CD4-positive, alpha-beta T cell treated with Interleukin-12 subunit alpha and Interleukin-12 subunit beta, for 1 hour (primary cell): ENCODE measurements around the gene CNTN5.
"Not testable (repeated sequence)": the region's sequence is repeated elsewhere in the genome, so short reads cannot be mapped to it uniquely, and the experiment has no call there.

ENCODE experiments used
- DNase-seq: peaks from one replicate; pipeline ENCODE4 v3.0.0-alpha.2; 2020

Gene CNTN5

GRCh38 chr11:99279266-99279665, 258.5 kb downstream of the CNTN5 start:
- DNase-seq, result no peak

DNA sequence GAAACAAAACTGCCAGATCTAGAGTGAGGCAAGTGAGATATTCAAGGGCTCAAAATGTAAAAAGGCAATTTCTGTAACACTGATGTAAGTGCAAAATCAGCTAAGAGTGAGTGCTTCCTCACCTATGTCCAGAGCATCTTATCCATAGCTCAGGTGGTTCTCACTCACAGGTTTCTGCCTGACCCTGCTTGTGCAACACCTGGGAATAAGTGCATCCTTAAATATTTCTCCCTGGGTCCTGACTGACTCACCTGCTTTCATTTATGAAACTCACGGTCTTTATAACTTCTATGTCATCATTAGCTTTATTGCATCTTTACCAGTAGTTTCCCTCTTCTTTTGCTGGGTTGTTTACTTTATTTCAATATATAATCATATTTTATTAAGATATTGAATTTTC, 260.6 kb downstream of the CNTN5 start:
- no peak for DNase-seq

- DNase-seq, result not testable (repeated sequence)
Measured at GRCh38 chr11:99297925-99298324, 277.2 kb downstream of the CNTN5 start.

GRCh38 chr11:99307510-99308088, 286.9 kb downstream of the CNTN5 start:
- no peak for DNase-seq

- no peak for DNase-seq
Measured at GRCh38 chr11:99311870-99312269, 291.1 kb downstream of the CNTN5 start.

DNA sequence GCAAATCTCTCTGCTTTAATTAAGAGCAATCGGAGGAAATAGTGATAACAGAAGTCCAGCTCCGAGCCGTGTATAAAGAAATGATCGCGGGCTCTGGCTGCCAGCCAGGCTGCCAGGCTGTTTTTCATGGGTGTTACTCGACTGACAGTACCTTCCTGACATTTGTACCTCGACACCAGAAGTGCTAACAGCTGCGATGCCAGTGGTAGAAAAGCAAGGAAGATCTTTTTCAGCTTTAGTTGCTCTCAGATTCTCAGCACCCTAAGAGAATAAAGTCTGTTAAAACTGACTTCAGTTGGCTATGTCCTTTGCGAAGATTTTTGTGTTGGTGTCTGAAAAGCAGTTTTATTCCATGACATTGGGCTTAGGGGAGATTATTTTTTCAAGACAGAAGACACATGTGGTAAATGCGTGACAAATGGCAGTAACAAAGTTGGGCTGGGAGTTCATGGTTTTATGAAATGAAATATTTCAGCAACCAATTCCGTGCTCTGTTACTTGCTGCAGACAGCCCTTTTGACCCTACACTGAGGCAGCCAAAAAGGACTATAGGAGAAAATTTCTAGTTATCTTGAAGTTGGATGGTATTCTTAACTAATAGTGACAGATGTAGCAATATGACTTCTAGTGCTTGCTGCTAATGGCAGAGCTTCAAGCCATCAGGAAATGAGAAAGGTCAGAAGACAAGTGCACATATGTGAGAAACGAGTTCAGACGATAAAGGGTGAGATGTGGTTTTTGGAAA, 296.2 kb downstream of the CNTN5 start:
- DNase-seq, result no peak

DNA sequence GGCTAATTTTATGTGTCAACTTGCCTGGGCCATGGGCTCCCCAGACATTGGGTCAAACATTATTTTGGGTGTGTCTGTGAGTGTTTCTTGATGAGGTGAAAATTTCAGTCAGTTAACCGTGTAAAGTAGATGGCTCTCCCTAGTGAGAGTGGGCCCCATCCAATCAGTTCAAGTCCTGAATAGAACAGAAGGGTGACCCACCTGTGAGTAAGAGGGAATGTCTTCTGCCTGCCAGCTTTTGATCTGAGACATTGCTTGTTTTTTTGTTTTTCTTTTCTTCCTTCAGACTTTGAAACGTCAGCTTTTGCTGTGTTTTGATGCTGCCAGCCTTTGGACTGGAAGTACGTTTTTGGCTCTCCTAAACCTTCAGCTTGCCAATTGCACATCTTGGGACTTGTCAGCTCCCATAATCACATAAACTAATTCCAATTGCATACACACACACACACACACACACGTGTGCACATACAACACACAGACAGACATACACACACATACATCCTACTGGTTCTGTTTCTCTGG, 300.1 kb downstream of the CNTN5 start:
- DNase-seq, result no peak

DNA sequence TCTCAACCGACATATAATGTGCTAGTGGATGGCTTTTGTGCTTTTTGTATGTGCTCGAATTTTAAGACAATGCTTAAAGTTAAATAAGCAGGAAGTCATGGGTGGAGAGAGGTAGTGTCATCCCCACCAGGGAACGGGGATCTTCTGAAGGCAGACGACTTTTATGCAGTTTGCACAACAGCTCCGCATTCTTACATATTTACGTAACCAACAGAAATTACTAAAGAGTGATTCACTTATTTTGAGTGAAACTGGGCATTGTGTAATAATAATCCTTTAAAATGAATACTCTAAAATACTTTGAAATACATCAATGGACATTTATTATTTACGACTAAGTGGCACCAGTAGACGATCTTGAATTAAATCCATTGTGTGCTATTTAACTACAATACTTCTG, 305.1 kb downstream of the CNTN5 start:
- DNase-seq, result no peak

DNA sequence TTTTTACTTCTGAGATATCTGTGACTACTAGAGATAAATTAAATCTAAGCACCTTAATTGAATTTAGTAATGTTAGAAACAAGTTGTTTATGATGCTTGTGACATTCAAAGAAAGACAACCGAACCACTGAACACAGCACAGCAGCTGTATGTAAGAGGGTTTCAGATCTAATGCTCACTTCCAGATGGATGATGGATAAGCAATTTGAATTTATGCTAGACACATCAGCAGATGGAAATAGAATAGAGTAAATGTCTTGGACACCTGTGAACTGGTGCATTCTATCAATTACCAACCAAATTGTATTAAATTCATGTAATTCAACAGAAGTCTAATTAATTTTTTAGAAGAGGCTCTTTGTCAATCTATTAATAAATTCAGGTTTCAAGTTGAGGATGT, 306.3 kb downstream of the CNTN5 start:
- DNase-seq, result no peak

GRCh38 chr11:99327527-99327926, 306.8 kb downstream of the CNTN5 start:
- DNase-seq, result no peak

- no peak for DNase-seq
Measured at GRCh38 chr11:99333621-99334020, 312.9 kb downstream of the CNTN5 start.

- DNase-seq, result no peak
Measured at GRCh38 chr11:99343117-99343516, 322.4 kb downstream of the CNTN5 start.

DNA sequence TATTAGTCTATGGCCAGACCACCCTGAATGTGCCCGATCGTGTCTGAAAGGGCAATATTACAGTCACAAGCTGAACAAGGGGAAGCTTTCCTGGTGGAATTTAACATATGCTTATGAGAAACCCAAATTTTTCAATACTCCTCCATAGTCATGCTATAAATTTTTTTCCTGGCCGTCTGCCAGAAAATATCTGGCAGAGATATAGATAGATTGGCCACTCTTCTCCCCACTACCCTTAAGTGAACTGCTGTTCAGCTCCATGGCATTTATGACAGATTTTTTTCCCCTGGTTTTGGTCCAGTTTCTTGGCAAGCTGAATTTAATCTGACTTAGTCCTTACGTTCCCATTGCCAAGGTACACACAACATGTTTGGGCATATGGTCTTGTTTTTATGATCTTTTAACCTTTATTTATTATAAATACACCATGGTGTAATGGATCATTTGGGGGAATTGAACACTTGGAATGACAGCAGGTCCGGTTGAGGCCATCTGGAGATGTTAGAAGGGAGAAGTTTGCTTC, 328.5 kb downstream of the CNTN5 start:
- DNase-seq, result no peak

GRCh38 chr11:99351624-99352023, 330.9 kb downstream of the CNTN5 start:
- DNase-seq, result no peak

- DNase-seq, result no peak
Measured at GRCh38 chr11:99352642-99353041, 331.9 kb downstream of the CNTN5 start.

- DNase-seq, result no peak
Measured at GRCh38 chr11:99366546-99366945, 345.8 kb downstream of the CNTN5 start.

DNA sequence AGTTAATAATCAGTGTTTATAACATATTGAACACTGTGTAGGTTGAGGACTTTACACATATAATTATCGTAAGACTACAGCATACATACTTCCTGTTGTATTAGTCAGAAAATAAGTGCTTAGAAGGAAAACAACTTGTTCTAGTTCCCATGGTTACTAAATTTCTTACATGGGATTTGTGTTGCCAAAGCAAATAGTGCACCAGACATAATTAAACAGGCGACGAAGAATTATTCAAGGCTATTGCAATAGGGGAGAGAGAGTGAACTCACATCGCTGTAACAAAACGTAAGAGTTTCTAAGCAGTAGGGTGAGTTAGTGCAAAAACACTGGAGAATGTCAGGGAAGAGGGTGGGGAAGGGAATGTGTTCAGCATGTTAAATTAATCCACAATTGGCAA, 347.8 kb downstream of the CNTN5 start:
- DNase-seq, result no peak

DNA sequence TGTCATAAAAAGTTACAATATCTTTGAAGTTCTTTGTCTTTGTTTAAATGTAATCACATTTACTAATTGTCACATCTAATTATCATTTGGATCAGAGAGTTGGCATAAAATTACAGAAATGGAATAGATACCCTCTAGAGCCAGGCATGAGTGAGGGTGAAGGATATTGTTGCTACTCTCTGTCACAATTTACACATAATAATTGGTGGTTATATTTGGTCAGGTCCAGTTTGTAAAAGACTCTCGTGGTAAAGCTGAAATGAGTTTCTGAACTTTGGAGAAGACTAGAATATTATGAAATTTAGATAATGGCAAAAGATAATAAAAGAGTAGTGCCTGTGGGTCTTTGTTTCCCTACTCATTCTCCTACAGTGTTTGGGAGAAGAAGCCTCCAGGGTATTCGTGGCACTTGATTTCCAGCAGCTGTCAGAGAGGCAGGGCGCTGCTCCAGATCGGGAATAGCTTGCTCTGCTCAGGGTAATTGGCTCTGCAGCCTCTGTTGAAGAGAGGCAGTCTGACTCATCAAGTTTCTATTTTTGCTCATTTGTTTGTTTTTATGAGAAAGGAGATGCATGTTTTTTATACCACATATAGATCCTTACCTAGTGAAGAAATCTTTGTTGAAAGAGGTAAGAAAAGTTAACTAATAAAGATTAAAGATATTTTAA, 349.9 kb downstream of the CNTN5 start:
- no peak for DNase-seq

DNA sequence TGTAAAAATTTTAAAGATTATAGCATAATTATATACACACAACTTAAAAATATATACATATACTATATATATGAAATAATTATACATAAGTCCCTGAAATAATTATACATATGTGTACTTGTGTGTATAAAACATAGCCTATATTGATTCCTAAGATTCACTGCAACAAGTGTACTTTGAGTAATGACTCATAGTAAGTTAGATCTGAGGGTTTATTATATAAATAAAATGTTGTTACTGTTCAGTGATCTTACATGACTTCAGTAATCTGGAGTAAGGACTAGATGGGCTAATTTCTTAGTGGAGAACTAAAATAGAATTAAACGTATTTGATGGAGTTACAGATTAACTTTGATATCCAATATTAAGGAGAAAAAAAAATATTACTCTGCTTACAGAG, 350.5 kb downstream of the CNTN5 start:
- DNase-seq, result no peak

DNA sequence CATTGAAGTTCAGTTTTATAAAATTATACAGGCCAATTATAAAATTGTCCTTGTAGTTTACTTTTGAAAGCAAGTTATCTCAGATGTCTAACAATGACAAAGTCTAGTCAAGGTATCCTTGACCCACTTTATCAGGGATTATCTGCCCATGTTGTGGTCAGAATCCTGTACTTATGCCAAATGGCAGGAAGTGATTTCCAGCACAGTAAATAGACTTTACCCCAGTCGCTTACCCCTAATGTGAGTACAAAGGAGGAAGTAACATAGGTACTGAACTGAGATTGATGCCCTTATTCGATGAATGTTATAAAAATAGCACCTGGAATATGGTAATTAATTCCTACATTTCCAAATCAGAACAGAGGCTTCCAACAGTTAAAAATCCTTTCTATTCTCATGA, 355.7 kb downstream of the CNTN5 start:
- no peak for DNase-seq

- no peak for DNase-seq
Measured at GRCh38 chr11:99383648-99384245, 363.0 kb downstream of the CNTN5 start.

- DNase-seq, result no peak
Measured at GRCh38 chr11:99391245-99391644, 370.5 kb downstream of the CNTN5 start.

GRCh38 chr11:99406345-99406744, 385.6 kb downstream of the CNTN5 start:
- DNase-seq, result no peak
